NOMO-1 treated with DMSO at 0.1 percent for 48 hours (cell line): ENCODE results near the gene CLEC16A.
"Not testable (repeated sequence)": the region's sequence is repeated elsewhere in the genome, so short reads cannot be mapped to it uniquely, and the experiment has no call there.

Experiments used
- DNase-seq: peaks from one replicate; lab custom pipeline; 2025; ENCODE audit not compliant: unreplicated experiment; lab: John Stamatoyannopoulos, UW

The CLEC16A gene

GRCh38 chr16:10939649-10940234 lies 4.6 kb upstream of the CLEC16A start:
- DNase-seq, result no peak

- DNase-seq, result peak; percentile 8
Measured at GRCh38 chr16:10940501-10941079, 3.8 kb upstream of the CLEC16A start.

- no peak for DNase-seq
Measured at GRCh38 chr16:10941127-10941933, 3.0 kb upstream of the CLEC16A start.

GRCh38 chr16:10941935-10942351 lies 2.4 kb upstream of the CLEC16A start:
- not testable (repeated sequence) for DNase-seq

GRCh38 chr16:10942352-10943063 lies 1.9 kb upstream of the CLEC16A start, which contains the start of gene DEXI:
TSS of gene DEXI (minus strand) at chr16:10942468. CDS start at chr16:10942005, 463 bp downstream.
- DNase-seq, result peak; percentile 87

GRCh38 chr16:10943064-10943353 lies 1.4 kb upstream of the CLEC16A start:
- no peak for DNase-seq

GRCh38 chr16:10945065-10945787 lies 862 bp downstream of the CLEC16A start:
- peak; percentile 1 for DNase-seq

GRCh38 chr16:10946308-10946707 lies 1.9 kb downstream of the CLEC16A start:
- DNase-seq, result no peak

GRCh38 chr16:10947211-10947787 lies 2.9 kb downstream of the CLEC16A start:
- no peak for DNase-seq

- DNase-seq, result peak; percentile 90
Measured at GRCh38 chr16:10949424-10949970, 5.1 kb downstream of the CLEC16A start.

GRCh38 chr16:10950393-10950792 lies 6.0 kb downstream of the CLEC16A start:
- DNase-seq, result no peak

- no peak for DNase-seq
Measured at GRCh38 chr16:10951026-10951425, 6.7 kb downstream of the CLEC16A start.

GRCh38 chr16:10954903-10955302 lies 10.5 kb downstream of the CLEC16A start:
- no peak for DNase-seq

- DNase-seq, result peak; percentile 35
Measured at GRCh38 chr16:10957771-10958482, 13.6 kb downstream of the CLEC16A start.

- DNase-seq, result no peak
Measured at GRCh38 chr16:10959161-10959560, 14.8 kb downstream of the CLEC16A start.

- no peak for DNase-seq
Measured at GRCh38 chr16:10961231-10961630, 16.9 kb downstream of the CLEC16A start.

GRCh38 chr16:10964039-10964890 lies 19.9 kb downstream of the CLEC16A start:
- peak; percentile 72 for DNase-seq

GRCh38 chr16:10964891-10965326 lies 20.5 kb downstream of the CLEC16A start:
- no peak for DNase-seq
